ENCODE measurements around the gene ANKRD63.

DNA sequence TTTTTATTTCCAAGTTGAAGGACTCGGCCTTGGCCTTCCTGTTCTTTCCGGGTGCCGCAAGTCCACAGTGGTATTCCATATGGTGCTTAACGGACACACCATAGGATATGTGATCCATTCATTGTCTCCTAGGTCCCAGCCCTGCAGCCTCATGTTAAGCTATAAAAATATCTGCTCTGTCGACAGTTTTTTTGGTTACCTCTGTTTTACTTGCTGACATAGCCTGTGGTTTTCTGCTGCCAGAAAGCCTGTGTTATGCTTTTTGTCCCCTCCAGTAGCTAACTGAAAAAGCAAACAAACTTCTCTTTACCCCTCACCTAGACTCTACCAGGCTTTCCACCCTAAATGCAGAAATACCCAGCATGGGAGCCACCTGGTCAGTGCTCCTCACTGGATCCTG lies 45.9 kb upstream of the ANKRD63 start:
- TF ChIP-seq, protein P1, sequence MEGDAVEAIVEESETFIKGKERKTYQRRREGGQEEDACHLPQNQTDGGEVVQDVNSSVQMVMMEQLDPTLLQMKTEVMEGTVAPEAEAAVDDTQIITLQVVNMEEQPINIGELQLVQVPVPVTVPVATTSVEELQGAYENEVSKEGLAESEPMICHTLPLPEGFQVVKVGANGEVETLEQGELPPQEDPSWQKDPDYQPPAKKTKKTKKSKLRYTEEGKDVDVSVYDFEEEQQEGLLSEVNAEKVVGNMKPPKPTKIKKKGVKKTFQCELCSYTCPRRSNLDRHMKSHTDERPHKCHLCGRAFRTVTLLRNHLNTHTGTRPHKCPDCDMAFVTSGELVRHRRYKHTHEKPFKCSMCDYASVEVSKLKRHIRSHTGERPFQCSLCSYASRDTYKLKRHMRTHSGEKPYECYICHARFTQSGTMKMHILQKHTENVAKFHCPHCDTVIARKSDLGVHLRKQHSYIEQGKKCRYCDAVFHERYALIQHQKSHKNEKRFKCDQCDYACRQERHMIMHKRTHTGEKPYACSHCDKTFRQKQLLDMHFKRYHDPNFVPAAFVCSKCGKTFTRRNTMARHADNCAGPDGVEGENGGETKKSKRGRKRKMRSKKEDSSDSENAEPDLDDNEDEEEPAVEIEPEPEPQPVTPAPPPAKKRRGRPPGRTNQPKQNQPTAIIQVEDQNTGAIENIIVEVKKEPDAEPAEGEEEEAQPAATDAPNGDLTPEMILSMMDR (IDR thresholded peaks at IDR 0.05; ENCODE audit: control extremely low read depth in 1 of 3, insufficient read depth in 1 of 3, low read depth in 1 of 3, low read length in 3 of 3): no peak
- TF ChIP-seq POLR2A (IDR thresholded peaks at IDR 0.05; ENCODE audit: control extremely low read depth in 1 of 2, low read depth in 2 of 2, low read length in 2 of 2) (no peak), TAF1 (IDR thresholded peaks at IDR 0.05; ENCODE audit: low read depth, low read length) (no peak), EP300 (IDR thresholded peaks at IDR 0.05; ENCODE audit: borderline replicate concordance in 1 of 2, low read depth in 2 of 2, low read length in 2 of 2) (no peak), SRF (IDR thresholded peaks at IDR 0.05; ENCODE audit: low read depth, low read length) (no peak), PHF8 (conservative IDR thresholded peaks at IDR 0.05; ENCODE audit: low read depth, low read length) (no peak)

Measured in H1 (cell line).